Breast epithelium (tissue), 4 donors: Measurements from ENCODE around the gene NXT1. TPM values are rescaled to one million over a fixed set of nuclear protein-coding genes. Genes with fewer than 3 reads are reported as not detected.

Experiments
- DNase-seq, 2 donors: peaks; one replicate each; pipeline ENCODE4 v3.0.0-alpha.2; 2019; ENCODE audit warnings: low spot score in 2 of 2
- H3K27ac ChIP-seq, 2 donors: fragments of 200-600 bp; sonication (generic) in 1 of 2; one replicate each; pipeline ENCODE4 v1.5.1; 2016 to 2019; ENCODE audit warnings: mild to moderate bottlenecking in 1 of 2
- H3K27me3 ChIP-seq, 2 donors: fragments of 200-600 bp; sonication (generic) in 1 of 2; one replicate each; pipeline versions ENCODE4 v1.5.1 to v1.6.0; 2017 to 2019; ENCODE audit warnings: control low read depth in 1 of 2, mild to moderate bottlenecking in 1 of 2
- H3K36me3 ChIP-seq: fragments of 200-600 bp; one replicate; pipeline ENCODE4 v1.5.1; 2019
- H3K4me1 ChIP-seq, 2 donors: fragments of 200-600 bp; sonication (generic); one replicate each; pipeline ENCODE4 v1.5.1; 2016 to 2019; ENCODE audit warnings: control low read depth in 1 of 2
- H3K4me3 ChIP-seq, 3 donors: fragments of 200-600 bp; sonication (generic); 1 replicate in 2 of 3; 2 replicates in 1 of 3; pipeline ENCODE4 v1.5.1; 2016 to 2019; ENCODE audit warnings: mild to moderate bottlenecking in 3 of 3, moderate library complexity in 2 of 3
- H3K9me3 ChIP-seq, 2 donors: fragments of 200-600 bp; sonication (generic) in 1 of 2; one replicate each; pipeline ENCODE4 v1.5.1; 2016 to 2019; ENCODE audit warnings: control low read depth in 1 of 2
- CTCF ChIP-seq, 3 donors: fragments of 450-650 bp; IDR thresholded peaks; one replicate each; pipeline ENCODE4 v1.5.1; 2016 to 2017; ENCODE audit warnings: antibody characterized with exemption in 3 of 3, mild to moderate bottlenecking in 3 of 3, moderate library complexity in 3 of 3
- POLR2A ChIP-seq: fragments of 450-650 bp; IDR thresholded peaks from one replicate; pipeline ENCODE4 v1.6.1; 2016; ENCODE audit warnings: antibody characterized with exemption, mild to moderate bottlenecking, moderate library complexity
- POLR2AphosphoS5 ChIP-seq, 3 donors: sonication (generic); formaldehyde crosslinking; IDR thresholded peaks; one replicate each; pipeline ENCODE4 v1.6.1; 2017; ENCODE audit warnings: antibody characterized with exemption in 3 of 3
- intact Hi-C: fragments of 100-400 bp; cut with DNase I; formaldehyde crosslinking; loops from one replicate; pipeline ENCODE4 v1.15.1; 2023; ENCODE audit warnings: low total_unique reads
- total RNA-seq, 3 donors: library from RNA; depleted of rRNA; stranded (reverse); fragments of >200 nt; gene quantifications; one replicate each; pipeline ENCODE4 v1.1.0, GENCODE V29; 2016

NXT1 gene
- total RNA-seq, 3 donors from 2014 or later = 25.9 to 42.9 (median 33.2) TPM

GRCh38 chr20:23386304-23387117, 35.9 kb downstream of the NXT1 start:
- no peak overlapping the region for H3K27ac ChIP-seq
- H3K36me3 ChIP-seq = no peaks in the 10 kb centered on the region
- no peak overlapping the region for H3K4me3 ChIP-seq
- H3K27me3 ChIP-seq = no peaks in the 10 kb centered on the region
- no peak for DNase-seq
- H3K4me1 ChIP-seq = no peaks in the 10 kb centered on the region
- H3K9me3 ChIP-seq = no peaks in the 10 kb centered on the region
- intact Hi-C loops = no loop called here
- TF ChIP-seq POLR2A = no peak
- no peak for TF ChIP-seq POLR2AphosphoS5 (IDR thresholded peaks at IDR 0.05)
- TF ChIP-seq CTCF (IDR thresholded peaks at IDR 0.05) = no peak

- Histone ChIP-seq H3K36me3 (no peaks in the 10 kb centered on the region), H3K27me3 (no peaks in the 10 kb centered on the region), H3K4me1 (no peaks in the 10 kb centered on the region), H3K27ac (no peak overlapping the region), H3K9me3 (no peaks in the 10 kb centered on the region), H3K4me3 (no peak overlapping the region)
- DNase-seq = no peak
- intact Hi-C loops = no loop called here
- TF ChIP-seq POLR2AphosphoS5 (IDR thresholded peaks at IDR 0.05) (no peak), CTCF (IDR thresholded peaks at IDR 0.05) (no peak), POLR2A (no peak)
Measured at GRCh38 chr20:23387118-23387443, 36.5 kb downstream of the NXT1 start.

GRCh38 chr20:23390091-23390774, 39.6 kb downstream of the NXT1 start:
- Histone ChIP-seq H3K4me3 (no peak overlapping the region), H3K9me3 (no peaks in the 10 kb centered on the region), H3K27ac (no peak overlapping the region), H3K36me3 (no peaks in the 10 kb centered on the region), H3K27me3 (no peaks in the 10 kb centered on the region), H3K4me1 (no peaks in the 10 kb centered on the region)
- no peak for TF ChIP-seq POLR2A
- TF ChIP-seq POLR2AphosphoS5 (IDR thresholded peaks at IDR 0.05) = no peak
- TF ChIP-seq CTCF (IDR thresholded peaks at IDR 0.05) = no peak
- intact Hi-C loops = no loop called here
- DNase-seq = no peak

GRCh38 chr20:23391707-23392310, 41.2 kb downstream of the NXT1 start:
- Histone ChIP-seq H3K4me1 (no peaks in the 10 kb centered on the region), H3K4me3 (no peak overlapping the region), H3K27ac (no peak overlapping the region), H3K27me3 (no peaks in the 10 kb centered on the region), H3K9me3 (no peaks in the 10 kb centered on the region), H3K36me3 (no peaks in the 10 kb centered on the region)
- TF ChIP-seq POLR2AphosphoS5 (IDR thresholded peaks at IDR 0.05) (no peak), POLR2A (no peak), CTCF (IDR thresholded peaks at IDR 0.05) (no peak)
- intact Hi-C loops = no loop called here
- no peak for DNase-seq
